ENCODE data around the gene ALG9. TPM values are rescaled to one million over a fixed set of nuclear protein-coding genes. Genes with fewer than 3 reads are reported as not detected.

ALG9 gene
- polyA plus RNA-seq, 1 donor from 2014 or later, result 92.1 TPM

- TF ChIP-seq REST (IDR thresholded peaks at IDR 0.05; ENCODE audit: borderline replicate concordance) (no peak), TAF1 (IDR thresholded peaks at IDR 0.05; ENCODE audit: low read depth) (no peak), POLR2AphosphoS5 (IDR thresholded peaks at IDR 0.05) (no peak)
Measured at GRCh38 chr11:111808063-111808588, 63.3 kb downstream of the ALG9 start (continued).

- Histone ChIP-seq H3K4me2 (ENCODE audit: low read length) (no peak overlapping the region), H2AFZ (ENCODE audit: low read depth, low read length) (no peak overlapping the region), H3F3A (ENCODE audit: insufficient read depth, low read length, poor library complexity, severe bottlenecking) (no peaks in the 10 kb centered on the region), H3K36me3 (ENCODE audit: insufficient read depth, low read length) (peaks cover 4% of the 10 kb centered on the region), H3K9me3 (ENCODE audit: low read length) (no peaks in the 10 kb centered on the region), H3K27me3 (ENCODE audit: insufficient read depth, low read depth, low read length) (no peaks in the 10 kb centered on the region), H4K20me1 (ENCODE audit: insufficient read depth) (no peaks in the 10 kb centered on the region), H3K79me2 (replicated peaks; ENCODE audit: insufficient read depth, low read length) (no peaks in the 10 kb centered on the region), H3K27ac (ENCODE audit: low read length) (no peak overlapping the region), H3K9me2 (ENCODE audit: insufficient read depth, low read length) (no peaks in the 10 kb centered on the region), H3K9ac (ENCODE audit: low read length) (no peak overlapping the region), H3K4me3 (ENCODE audit: low read length) (no peak overlapping the region)
- TF ChIP-seq REST (IDR thresholded peaks at IDR 0.05; ENCODE audit: borderline replicate concordance) (no peak), POLR2AphosphoS5 (IDR thresholded peaks at IDR 0.05) (no peak), CTCF (IDR thresholded peaks at IDR 0.05; ENCODE audit: poor library complexity, severe bottlenecking) (no peak), SMC3 (conservative IDR thresholded peaks at IDR 0.05; ENCODE audit: poor library complexity) (no peak), EP300 (conservative IDR thresholded peaks at IDR 0.05; ENCODE audit: poor library complexity, severe bottlenecking) (no peak), MXI1 (conservative IDR thresholded peaks at IDR 0.05; ENCODE audit: poor library complexity, severe bottlenecking) (no peak), EZH2 (IDR thresholded peaks at IDR 0.05; ENCODE audit: borderline replicate concordance, insufficient read depth, low read length, poor library complexity, severe bottlenecking) (no peak), RAD21 (conservative IDR thresholded peaks at IDR 0.05) (no peak), TAF1 (IDR thresholded peaks at IDR 0.05; ENCODE audit: low read depth) (no peak)
Measured at GRCh38 chr11:111807076-111807475, 64.3 kb downstream of the ALG9 start.

Measured in neural cell (in vitro differentiated cells).